Transverse colon (tissue), 4 donors: Measurements from ENCODE around the gene GPC5. TPM values are rescaled to one million over a fixed set of nuclear protein-coding genes. Genes with fewer than 3 reads are reported as not detected.

ENCODE experiments used
- DNase-seq: peaks from one replicate; pipeline ENCODE4 v3.0.0-alpha.2; 2019
- H3K27ac ChIP-seq, 4 donors: fragments of 200-600 bp; sonication (generic); 2 replicates each; pipeline ENCODE4 v1.5.1; 2016 to 2018; ENCODE audit warnings: inconsistent platforms in 4 of 4
- H3K27me3 ChIP-seq: fragments of 200-600 bp; sonication (generic); 2 replicates; pipeline ENCODE4 v1.5.1; 2017; ENCODE audit warnings: inconsistent platforms
- H3K36me3 ChIP-seq, 4 donors: fragments of 200-600 bp; sonication (generic); 2 replicates each; pipeline ENCODE4 v1.5.1; 2017 to 2019; ENCODE audit warnings: inconsistent platforms in 4 of 4
- H3K4me1 ChIP-seq, 4 donors: fragments of 200-600 bp; sonication (generic); 2 replicates each; pipeline ENCODE4 v1.5.1; 2017 to 2020; ENCODE audit warnings: inconsistent platforms in 4 of 4
- H3K4me3 ChIP-seq, 4 donors: fragments of 200-600 bp; sonication (generic); 1 replicate in 1 of 4; 2 replicates in 3 of 4; pipeline versions ENCODE4 v1.5.1 to v1.6.1; 2017 to 2019; ENCODE audit warnings: inconsistent platforms in 4 of 4
- H3K9me3 ChIP-seq, 2 donors: fragments of 200-600 bp; sonication (generic); 2 replicates each; pipeline ENCODE4 v1.5.1; 2017 to 2019; ENCODE audit warnings: inconsistent platforms in 2 of 2
- EP300 ChIP-seq: sonication (generic); formaldehyde crosslinking; IDR thresholded peaks from one replicate; pipeline ENCODE4 v1.6.1; 2017; ENCODE audit warnings: antibody characterized with exemption, low read depth
- POLR2A ChIP-seq: fragments of 450-650 bp; IDR thresholded peaks from one replicate; pipeline ENCODE4 v1.6.1; 2016; ENCODE audit warnings: antibody characterized with exemption, mild to moderate bottlenecking, moderate library complexity
- POLR2AphosphoS5 ChIP-seq, 3 donors: sonication (generic); formaldehyde crosslinking; IDR thresholded peaks; one replicate each; pipeline ENCODE4 v1.6.1; 2016; ENCODE audit warnings: antibody characterized with exemption in 3 of 3
- WGBS, 2 donors: methylation state at CpG; one replicate each; pipeline ENCODE4 v1.1.5; 2018; ENCODE audit warnings: low coverage in 1 of 2; 5-methylcytosine and 5-hydroxymethylcytosine counted together
- in situ Hi-C, 4 donors: fragments of 200-750 bp; cut with MboI; loops; one replicate each; pipeline versions ENCODE4 v1.15.0 to v1.15.1; 2017; ENCODE audit warnings: low sequenced_read_pairs in 3 of 4, low pct_ligation_motif_present in 1 of 4, low pct_unique_long_range_greater_than_20kb in 1 of 4
- intact Hi-C: fragments of 100-400 bp; cut with DNase I; formaldehyde crosslinking; loops from one replicate; pipeline ENCODE4 v1.15.1; 2023; ENCODE audit warnings: low total_unique reads
- total RNA-seq, 4 donors: library from RNA; depleted of rRNA; stranded (reverse); fragments of >200 nt; gene quantifications; one replicate each; pipeline ENCODE4 v1.1.0, GENCODE V29; 2016
- TF ChIP-seq, protein P1 (sequence below), 5 experiments: fragments of 200-600 bp in 3 of 5; fragments of 450-650 bp in 2 of 5; sonication (generic) in 3 of 5; IDR thresholded peaks; 1 replicate in 2 of 5; 2 replicates in 3 of 5; pipeline ENCODE4 v1.5.1; 2016 to 2017; ENCODE audit warnings: antibody characterized with exemption in 5 of 5, inconsistent platforms in 3 of 5, mild to moderate bottlenecking in 2 of 5, moderate library complexity in 1 of 5

GPC5 gene
- total RNA-seq, 4 donors from 2014 or later, result 0.48 to 1.4 TPM; not detected in 2

DNA sequence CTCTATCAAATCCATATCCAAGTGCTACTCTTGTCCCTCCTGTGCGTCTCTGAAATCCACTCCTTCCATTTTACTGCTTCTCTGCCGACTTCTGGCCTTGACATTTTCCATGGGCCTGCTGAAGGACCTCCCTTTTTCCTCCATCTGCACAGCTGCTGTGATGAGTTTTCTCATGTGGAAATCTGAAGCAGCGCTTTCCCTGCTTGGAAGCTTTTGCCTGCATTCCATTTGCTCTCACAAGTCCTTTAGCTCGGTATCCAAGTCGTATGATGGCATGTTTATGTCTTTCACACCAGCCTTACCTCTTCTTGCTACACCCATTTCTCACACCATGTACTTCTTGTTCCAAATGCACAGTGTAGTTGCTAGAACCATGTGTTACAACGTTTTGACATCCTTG, 328.2 kb downstream of the GPC5 start:
- WGBS, 2 donors, result 64 to 66% methylated on average over 6 of the region's 6 CpGs
- no peaks in the 10 kb centered on the region for H3K9me3 ChIP-seq
- DNase-seq, result no peak
- no peaks in the 10 kb centered on the region for H3K27me3 ChIP-seq
- H3K27ac ChIP-seq, result no peak overlapping the region
- H3K4me3 ChIP-seq, result no peak overlapping the region
- peaks cover 0 to 3% (median 0%) of the 10 kb centered on the region in 4 donors for H3K4me1 ChIP-seq
- TF ChIP-seq EP300 (no peak), POLR2AphosphoS5 (IDR thresholded peaks at IDR 0.05) (no peak), POLR2A (no peak)
- TF ChIP-seq, protein P1, sequence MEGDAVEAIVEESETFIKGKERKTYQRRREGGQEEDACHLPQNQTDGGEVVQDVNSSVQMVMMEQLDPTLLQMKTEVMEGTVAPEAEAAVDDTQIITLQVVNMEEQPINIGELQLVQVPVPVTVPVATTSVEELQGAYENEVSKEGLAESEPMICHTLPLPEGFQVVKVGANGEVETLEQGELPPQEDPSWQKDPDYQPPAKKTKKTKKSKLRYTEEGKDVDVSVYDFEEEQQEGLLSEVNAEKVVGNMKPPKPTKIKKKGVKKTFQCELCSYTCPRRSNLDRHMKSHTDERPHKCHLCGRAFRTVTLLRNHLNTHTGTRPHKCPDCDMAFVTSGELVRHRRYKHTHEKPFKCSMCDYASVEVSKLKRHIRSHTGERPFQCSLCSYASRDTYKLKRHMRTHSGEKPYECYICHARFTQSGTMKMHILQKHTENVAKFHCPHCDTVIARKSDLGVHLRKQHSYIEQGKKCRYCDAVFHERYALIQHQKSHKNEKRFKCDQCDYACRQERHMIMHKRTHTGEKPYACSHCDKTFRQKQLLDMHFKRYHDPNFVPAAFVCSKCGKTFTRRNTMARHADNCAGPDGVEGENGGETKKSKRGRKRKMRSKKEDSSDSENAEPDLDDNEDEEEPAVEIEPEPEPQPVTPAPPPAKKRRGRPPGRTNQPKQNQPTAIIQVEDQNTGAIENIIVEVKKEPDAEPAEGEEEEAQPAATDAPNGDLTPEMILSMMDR (IDR thresholded peaks at IDR 0.05), result no peak
- intact Hi-C loops, result no loop called here
- no peaks in the 10 kb centered on the region for H3K36me3 ChIP-seq
- in situ Hi-C loops, result loop anchor here in 2 of 4 donors (10.0 kb wide), 2 partner anchors 342 to 352 kb away; no protein-coding TSS in a partner anchor

DNA sequence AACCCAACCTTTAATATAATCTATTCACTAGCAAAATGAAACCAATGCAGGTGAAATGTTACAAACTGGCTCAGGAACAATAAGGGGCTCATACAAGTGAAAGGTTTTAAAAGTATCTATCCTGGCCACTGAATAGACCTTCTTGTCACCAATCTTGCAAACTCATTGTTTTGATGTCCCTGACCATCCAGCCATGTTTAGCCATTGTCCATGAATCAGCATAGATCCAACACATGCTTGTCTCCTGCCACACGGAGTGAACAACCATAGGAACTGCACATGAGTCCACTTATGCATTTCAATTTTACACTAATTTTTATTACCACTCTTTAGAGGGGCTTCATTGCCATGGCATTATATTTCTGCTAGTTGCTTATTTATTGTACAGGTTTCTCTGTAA, 331.4 kb downstream of the GPC5 start:
- Histone ChIP-seq H3K27me3 (no peaks in the 10 kb centered on the region), H3K9me3 (no peaks in the 10 kb centered on the region), H3K4me1 (no peaks in the 10 kb centered on the region), H3K4me3 (no peak overlapping the region), H3K36me3 (no peaks in the 10 kb centered on the region), H3K27ac (no peak overlapping the region)
- 79 to 100% methylated on average over 1 of the region's 1 CpG for WGBS, 2 donors
- intact Hi-C loops (no loop called here), in situ Hi-C loops (loop anchor here in 2 of 4 donors (10.0 kb wide), 2 partner anchors 345 to 355 kb away; no protein-coding TSS in a partner anchor)
- no peak for DNase-seq
- TF ChIP-seq, protein P1 (IDR thresholded peaks at IDR 0.05), result no peak
- TF ChIP-seq EP300 (no peak), POLR2A (no peak), POLR2AphosphoS5 (IDR thresholded peaks at IDR 0.05) (no peak)

DNA sequence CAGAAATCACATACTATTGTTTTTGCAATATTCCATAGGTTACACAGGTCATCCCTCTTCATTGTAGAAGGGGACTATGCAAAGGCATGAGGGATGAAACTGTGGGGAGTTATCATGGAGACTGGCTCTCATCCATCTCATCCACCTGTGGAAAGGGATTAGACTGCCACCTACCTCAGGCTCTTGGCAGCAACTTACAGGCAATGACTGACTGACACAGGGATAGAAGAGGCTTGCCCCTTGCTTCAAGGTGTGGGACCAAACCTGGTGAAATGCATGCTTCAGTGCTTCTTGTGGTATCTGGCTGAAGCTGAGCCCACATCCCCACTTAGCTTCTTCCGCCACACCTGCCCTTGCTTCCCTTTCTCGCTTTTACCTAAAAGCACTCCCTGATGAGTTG, 341.3 kb downstream of the GPC5 start:
- WGBS, 2 donors, result 100% methylated on average over 2 of the region's 2 CpGs; no CpG with 5 or more reads in 1 of the 2 donors
- no peak for TF ChIP-seq POLR2A
- TF ChIP-seq EP300, result no peak
- Histone ChIP-seq H3K27me3 (no peaks in the 10 kb centered on the region), H3K4me1 (no peaks in the 10 kb centered on the region), H3K27ac (no peak overlapping the region), H3K9me3 (no peaks in the 10 kb centered on the region), H3K36me3 (no peaks in the 10 kb centered on the region), H3K4me3 (no peak overlapping the region)
- intact Hi-C loops (no loop called here), in situ Hi-C loops (no loop called here)
- DNase-seq, result no peak

DNA sequence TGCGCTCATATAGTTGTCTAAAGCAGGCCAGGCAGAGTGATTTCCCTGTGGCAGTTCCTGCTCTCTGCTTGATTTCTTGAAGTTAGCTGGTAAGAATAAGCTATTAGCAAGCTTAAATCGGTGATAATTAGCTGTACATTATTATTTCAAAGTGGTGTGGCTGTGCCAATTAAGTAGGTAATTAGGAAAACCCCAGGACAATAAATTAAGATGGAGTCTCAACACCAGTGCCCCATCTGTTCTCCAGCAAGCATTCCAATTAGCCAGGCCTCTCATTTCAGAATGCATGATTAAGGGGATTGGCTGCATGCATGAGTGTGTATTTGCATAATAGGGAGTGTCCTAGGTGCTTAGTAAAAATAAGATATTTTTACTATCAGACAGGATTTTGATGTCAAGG, 342.3 kb downstream of the GPC5 start:
- TF ChIP-seq, protein P1 (IDR thresholded peaks at IDR 0.05), result no peak
- TF ChIP-seq EP300 (no peak), POLR2A (no peak), POLR2AphosphoS5 (IDR thresholded peaks at IDR 0.05) (no peak)
- in situ Hi-C loops, result no loop called here
- 68 to 88% methylated on average over 1 to 2 of the region's 2 CpGs for WGBS, 2 donors
- Histone ChIP-seq H3K4me3 (no peak overlapping the region), H3K4me1 (no peaks in the 10 kb centered on the region), H3K27ac (no peak overlapping the region), H3K27me3 (no peaks in the 10 kb centered on the region), H3K36me3 (no peaks in the 10 kb centered on the region), H3K9me3 (no peaks in the 10 kb centered on the region)
- no peak for DNase-seq
- intact Hi-C loops, result no loop called here

DNA sequence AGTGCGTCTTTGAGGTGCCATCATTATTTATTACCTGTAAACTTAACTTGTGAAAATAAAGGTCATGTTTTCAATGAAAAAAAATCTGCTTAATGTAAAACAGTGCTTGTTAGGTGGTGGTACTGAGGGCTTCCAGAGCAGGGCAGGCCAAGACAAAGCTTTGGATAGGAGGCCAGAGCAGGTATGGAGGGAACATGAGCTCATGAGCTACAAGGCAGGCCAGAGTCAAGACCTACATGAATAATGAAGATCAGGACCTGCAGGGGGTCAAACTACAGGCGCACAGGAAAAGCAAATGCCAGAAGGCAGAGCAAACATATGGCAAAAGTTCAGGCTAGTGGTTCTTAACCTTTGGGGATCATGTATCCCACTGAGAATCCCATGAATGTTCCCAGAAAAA, 343.5 kb downstream of the GPC5 start:
- Histone ChIP-seq H3K4me3 (no peak overlapping the region), H3K9me3 (no peaks in the 10 kb centered on the region), H3K36me3 (no peaks in the 10 kb centered on the region), H3K27me3 (no peaks in the 10 kb centered on the region), H3K4me1 (no peaks in the 10 kb centered on the region), H3K27ac (no peak overlapping the region)
- DNase-seq, result no peak
- 84 to 85% methylated on average over 2 of the region's 2 CpGs for WGBS, 2 donors
- intact Hi-C loops, result no loop called here
- in situ Hi-C loops, result no loop called here
- no peak for TF ChIP-seq POLR2A
